ENCODE measurements around the gene PDE4C. TPM values are rescaled to one million over a fixed set of nuclear protein-coding genes. Genes with fewer than 3 reads are reported as not detected.
"Not testable (repeated sequence)": the region's sequence is repeated elsewhere in the genome, so short reads cannot be mapped to it uniquely, and the experiment has no call there.

Gene PDE4C
- total and polyA plus RNA-seq, 2 donors (not counting 1 experiment from before 2014, with no cell fraction given) = 0.35 to 2.0 TPM

DNA sequence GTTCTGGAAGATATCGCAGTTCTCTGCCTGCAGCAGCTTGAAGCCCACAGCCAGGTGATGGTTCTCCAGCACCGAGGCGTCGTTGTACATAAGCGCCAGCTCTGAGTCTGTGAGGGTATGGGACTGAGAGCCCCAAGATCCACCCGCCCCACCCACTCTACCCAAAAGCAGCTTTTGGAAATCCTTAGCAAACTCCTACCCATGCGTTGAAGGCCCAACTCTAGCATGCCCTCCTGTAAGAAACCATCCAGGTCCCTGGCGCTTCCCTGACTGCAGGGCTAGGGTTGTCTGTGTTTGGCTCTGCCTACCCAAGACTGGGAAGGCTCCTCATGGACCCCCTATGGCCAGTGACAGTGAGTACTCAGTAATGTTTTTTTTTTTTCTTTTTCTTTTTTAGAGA is 9.4 kb downstream of the PDE4C start:
- Histone ChIP-seq H3K27me3 (ENCODE audit: control insufficient read depth, insufficient read depth, low read length) (no peaks in the 10 kb centered on the region), H3K9me3 (ENCODE audit: control insufficient read depth, insufficient read depth, low read depth, low read length) (no peaks in the 10 kb centered on the region), H2AFZ (ENCODE audit: low read length) (no peak overlapping the region), H4K20me1 (ENCODE audit: control insufficient read depth, extremely low read depth, insufficient read depth, low read length) (no peaks in the 10 kb centered on the region), H3K4me3 (replicated peaks in 1 of 4; ENCODE audit: control extremely low read depth in 1 of 4, insufficient read depth in 1 of 4, low read depth in 3 of 4, low read length in 4 of 4) (no peak overlapping the region), H3K36me3 (ENCODE audit: control insufficient read depth, insufficient read depth, low read length) (no peaks in the 10 kb centered on the region), H3K79me2 (ENCODE audit: control insufficient read depth, insufficient read depth, low read length) (no peaks in the 10 kb centered on the region), H3K4me1 (ENCODE audit: control insufficient read depth, extremely low read depth, insufficient read depth, low read length) (peaks cover 4% of the 10 kb centered on the region), H3K9ac (ENCODE audit: insufficient read depth, low read length) (no peak overlapping the region), H3K27ac (ENCODE audit: insufficient read depth, low read length) (no peak overlapping the region), H3K4me2 (ENCODE audit: extremely low read depth, insufficient read depth, low read length) (no peak overlapping the region)
- no peak for DNase-seq (ENCODE audit: low read depth in 2 of 2)
- TF ChIP-seq EZH2 (IDR thresholded peaks at IDR 0.05; ENCODE audit: low read length, missing control alignments) = no peak
- TF ChIP-seq CTCF (conservative IDR thresholded peaks at IDR 0.05 in 1 of 2, IDR thresholded peaks at IDR 0.05 in 1 of 2; ENCODE audit: low read depth in 1 of 2, low read length in 2 of 2) = no peak

GRCh38 chr19:18214779-18215433 is 11.3 kb downstream of the PDE4C start:
- Histone ChIP-seq H3K27me3 (ENCODE audit: control insufficient read depth, insufficient read depth, low read length) (no peaks in the 10 kb centered on the region), H3K9me3 (ENCODE audit: control insufficient read depth, insufficient read depth, low read depth, low read length) (no peaks in the 10 kb centered on the region), H2AFZ (ENCODE audit: low read length) (peak overlapping the region; percentile 74), H3K27ac (ENCODE audit: insufficient read depth, low read length) (peak overlapping the region; percentile 47), H3K79me2 (ENCODE audit: control insufficient read depth, insufficient read depth, low read length) (no peaks in the 10 kb centered on the region), H3K4me1 (ENCODE audit: control insufficient read depth, extremely low read depth, insufficient read depth, low read length) (peaks cover 6% of the 10 kb centered on the region), H3K9ac (ENCODE audit: insufficient read depth, low read length) (no peak overlapping the region), H3K36me3 (ENCODE audit: control insufficient read depth, insufficient read depth, low read length) (no peaks in the 10 kb centered on the region), H3K4me2 (ENCODE audit: extremely low read depth, insufficient read depth, low read length) (peak overlapping the region; percentile 64), H4K20me1 (ENCODE audit: control insufficient read depth, extremely low read depth, insufficient read depth, low read length) (no peaks in the 10 kb centered on the region), H3K4me3 (replicated peaks in 1 of 4; ENCODE audit: control extremely low read depth in 1 of 4, insufficient read depth in 1 of 4, low read depth in 3 of 4, low read length in 4 of 4) (no peak overlapping the region)
- TF ChIP-seq CTCF (conservative IDR thresholded peaks at IDR 0.05 in 1 of 2, IDR thresholded peaks at IDR 0.05 in 1 of 2; ENCODE audit: low read depth in 1 of 2, low read length in 2 of 2) = no peak
- no peak for TF ChIP-seq EZH2 (IDR thresholded peaks at IDR 0.05; ENCODE audit: low read length, missing control alignments)
- DNase-seq (ENCODE audit: low read depth in 2 of 2) = peak; percentile 38 to 55

GRCh38 chr19:18211683-18212082 is 14.6 kb downstream of the PDE4C start:
- Histone ChIP-seq H3K36me3 (ENCODE audit: control insufficient read depth, insufficient read depth, low read length) (no peaks in the 10 kb centered on the region), H4K20me1 (ENCODE audit: control insufficient read depth, extremely low read depth, insufficient read depth, low read length) (no peaks in the 10 kb centered on the region), H3K4me3 (replicated peaks in 1 of 4; ENCODE audit: control extremely low read depth in 1 of 4, insufficient read depth in 1 of 4, low read depth in 3 of 4, low read length in 4 of 4) (no peak overlapping the region), H3K27ac (ENCODE audit: insufficient read depth, low read length) (no peak overlapping the region), H3K79me2 (ENCODE audit: control insufficient read depth, insufficient read depth, low read length) (no peaks in the 10 kb centered on the region), H3K9me3 (ENCODE audit: control insufficient read depth, insufficient read depth, low read depth, low read length) (no peaks in the 10 kb centered on the region), H3K9ac (ENCODE audit: insufficient read depth, low read length) (no peak overlapping the region), H3K4me1 (ENCODE audit: control insufficient read depth, extremely low read depth, insufficient read depth, low read length) (peaks cover 9% of the 10 kb centered on the region), H3K4me2 (ENCODE audit: extremely low read depth, insufficient read depth, low read length) (no peak overlapping the region), H2AFZ (ENCODE audit: low read length) (no peak overlapping the region), H3K27me3 (ENCODE audit: control insufficient read depth, insufficient read depth, low read length) (no peaks in the 10 kb centered on the region)
- DNase-seq (ENCODE audit: low read depth in 2 of 2) = no peak
- TF ChIP-seq EZH2 (IDR thresholded peaks at IDR 0.05; ENCODE audit: low read length, missing control alignments) (no peak), CTCF (conservative IDR thresholded peaks at IDR 0.05 in 1 of 2, IDR thresholded peaks at IDR 0.05 in 1 of 2; ENCODE audit: low read depth in 1 of 2, low read length in 2 of 2) (no peak)

DNA sequence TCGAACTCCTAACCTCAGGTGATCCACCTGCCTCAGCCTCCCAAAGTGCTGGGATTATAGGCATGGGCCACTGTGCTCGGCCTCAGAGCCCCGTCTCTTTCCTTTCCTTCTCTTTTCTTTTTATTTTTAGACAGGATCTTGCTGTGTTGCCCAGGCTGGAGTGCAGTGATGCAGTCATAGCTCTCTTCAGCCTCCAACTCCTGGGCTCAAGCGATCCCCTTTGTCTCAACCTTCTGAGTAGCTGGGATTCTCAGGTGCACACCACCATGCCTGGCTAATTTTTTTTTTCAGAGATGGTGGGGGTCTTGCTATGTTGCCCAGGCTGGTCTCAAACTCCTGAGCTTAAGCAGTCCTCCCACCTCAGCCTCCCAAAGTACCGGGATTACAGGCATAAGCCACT is 16.3 kb downstream of the PDE4C start:
- not testable (repeated sequence) for H3K4me2 ChIP-seq (ENCODE audit: extremely low read depth, insufficient read depth, low read length); H3K79me2 ChIP-seq (ENCODE audit: control insufficient read depth, insufficient read depth, low read length); H4K20me1 ChIP-seq (ENCODE audit: control insufficient read depth, extremely low read depth, insufficient read depth, low read length); DNase-seq (ENCODE audit: low read depth in 2 of 2); H3K9me3 ChIP-seq (ENCODE audit: control insufficient read depth, insufficient read depth, low read depth, low read length); H3K9ac ChIP-seq (ENCODE audit: insufficient read depth, low read length); H3K36me3 ChIP-seq (ENCODE audit: control insufficient read depth, insufficient read depth, low read length); H3K4me3 ChIP-seq (replicated peaks in 1 of 4; ENCODE audit: control extremely low read depth in 1 of 4, insufficient read depth in 1 of 4, low read depth in 3 of 4, low read length in 4 of 4); H3K27me3 ChIP-seq (ENCODE audit: control insufficient read depth, insufficient read depth, low read length); H2AFZ ChIP-seq (ENCODE audit: low read length)
- peaks cover 19% of the 10 kb centered on the region for H3K4me1 ChIP-seq (ENCODE audit: control insufficient read depth, extremely low read depth, insufficient read depth, low read length)
- peak overlapping the region; percentile 34 for H3K27ac ChIP-seq (ENCODE audit: insufficient read depth, low read length)

All from fibroblast of lung (primary cell).